PFSK-1 (cell line): ENCODE results near the gene INPP4A.

ENCODE experiments used
- FOXP2 ChIP-seq: optimal IDR thresholded peaks from 2 replicates; pipeline ENCODE3; 2011; ENCODE audit warnings: borderline replicate concordance, control low read depth, inconsistent platforms; ENCODE audit not compliant: insufficient read depth; ENCODE audit errors: extremely low read length, extremely low read depth
- POLR2AphosphoS5 ChIP-seq: IDR thresholded peaks from 2 replicates; pipeline ENCODE4 v1.6.1; 2012; ENCODE audit warnings: low read depth, mild to moderate bottlenecking, control low read depth, low read length, moderate library complexity
- SIN3A ChIP-seq: IDR thresholded peaks from 2 replicates; pipeline ENCODE4 v1.6.1; 2012; ENCODE audit warnings: mild to moderate bottlenecking, low read length, moderate library complexity, borderline replicate concordance; ENCODE audit not compliant: insufficient read depth
- TAF1 ChIP-seq: IDR thresholded peaks from 2 replicates; pipeline ENCODE4 v1.6.1; 2012; ENCODE audit warnings: low read length, control low read depth, borderline replicate concordance; ENCODE audit not compliant: insufficient read depth
- TF ChIP-seq, protein P1 (sequence below), 2 experiments: IDR thresholded peaks; 2 replicates each; pipeline versions ENCODE4 v1.6.1 to v1.8.0; 2011 to 2012; ENCODE audit warnings: low read depth in 2 of 2, low read length in 2 of 2, control low read depth in 1 of 2, inconsistent platforms in 1 of 2, mild to moderate bottlenecking in 1 of 2, moderate library complexity in 1 of 2; ENCODE audit not compliant: insufficient read depth in 1 of 2

Gene INPP4A

DNA sequence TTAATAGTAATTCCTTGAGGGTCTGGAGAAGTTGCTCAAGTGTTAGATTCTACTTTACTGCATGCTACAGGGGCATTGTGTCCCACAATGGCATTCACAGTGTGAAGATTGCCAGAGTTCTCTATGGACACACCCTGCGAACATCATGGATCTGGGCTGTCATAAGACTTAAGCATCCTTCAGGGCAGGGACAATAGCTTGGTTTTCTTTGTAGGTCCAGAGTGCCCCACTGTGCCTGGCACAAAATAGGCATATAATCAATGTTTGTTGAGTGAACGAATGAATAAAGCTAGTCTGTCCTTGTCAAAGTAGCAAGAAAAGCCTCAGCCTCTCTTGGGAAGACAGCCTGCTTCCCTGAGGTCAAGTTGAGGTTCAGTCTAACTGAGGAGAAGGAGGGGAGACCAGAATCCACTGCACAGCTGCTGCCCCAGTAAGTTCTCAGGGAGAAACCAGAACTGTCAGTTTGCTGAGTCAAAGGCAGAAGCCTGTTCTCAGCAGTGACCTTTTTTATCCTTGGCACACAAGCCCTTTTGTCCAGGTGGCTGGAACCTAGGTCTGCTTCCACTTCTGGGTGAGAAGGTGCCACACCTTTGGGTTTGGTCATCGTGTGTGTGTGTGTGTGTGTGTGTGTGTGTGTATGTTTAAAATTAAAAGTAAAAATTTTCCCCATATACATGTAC, 15.0 kb downstream of the INPP4A start:
- TF ChIP-seq, protein P1, sequence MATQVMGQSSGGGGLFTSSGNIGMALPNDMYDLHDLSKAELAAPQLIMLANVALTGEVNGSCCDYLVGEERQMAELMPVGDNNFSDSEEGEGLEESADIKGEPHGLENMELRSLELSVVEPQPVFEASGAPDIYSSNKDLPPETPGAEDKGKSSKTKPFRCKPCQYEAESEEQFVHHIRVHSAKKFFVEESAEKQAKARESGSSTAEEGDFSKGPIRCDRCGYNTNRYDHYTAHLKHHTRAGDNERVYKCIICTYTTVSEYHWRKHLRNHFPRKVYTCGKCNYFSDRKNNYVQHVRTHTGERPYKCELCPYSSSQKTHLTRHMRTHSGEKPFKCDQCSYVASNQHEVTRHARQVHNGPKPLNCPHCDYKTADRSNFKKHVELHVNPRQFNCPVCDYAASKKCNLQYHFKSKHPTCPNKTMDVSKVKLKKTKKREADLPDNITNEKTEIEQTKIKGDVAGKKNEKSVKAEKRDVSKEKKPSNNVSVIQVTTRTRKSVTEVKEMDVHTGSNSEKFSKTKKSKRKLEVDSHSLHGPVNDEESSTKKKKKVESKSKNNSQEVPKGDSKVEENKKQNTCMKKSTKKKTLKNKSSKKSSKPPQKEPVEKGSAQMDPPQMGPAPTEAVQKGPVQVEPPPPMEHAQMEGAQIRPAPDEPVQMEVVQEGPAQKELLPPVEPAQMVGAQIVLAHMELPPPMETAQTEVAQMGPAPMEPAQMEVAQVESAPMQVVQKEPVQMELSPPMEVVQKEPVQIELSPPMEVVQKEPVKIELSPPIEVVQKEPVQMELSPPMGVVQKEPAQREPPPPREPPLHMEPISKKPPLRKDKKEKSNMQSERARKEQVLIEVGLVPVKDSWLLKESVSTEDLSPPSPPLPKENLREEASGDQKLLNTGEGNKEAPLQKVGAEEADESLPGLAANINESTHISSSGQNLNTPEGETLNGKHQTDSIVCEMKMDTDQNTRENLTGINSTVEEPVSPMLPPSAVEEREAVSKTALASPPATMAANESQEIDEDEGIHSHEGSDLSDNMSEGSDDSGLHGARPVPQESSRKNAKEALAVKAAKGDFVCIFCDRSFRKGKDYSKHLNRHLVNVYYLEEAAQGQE (IDR thresholded peaks at IDR 0.05; ENCODE audit: insufficient read depth in 1 of 2, low read depth in 2 of 2, low read length in 2 of 2) = no peak
- TF ChIP-seq FOXP2 = no peak

DNA sequence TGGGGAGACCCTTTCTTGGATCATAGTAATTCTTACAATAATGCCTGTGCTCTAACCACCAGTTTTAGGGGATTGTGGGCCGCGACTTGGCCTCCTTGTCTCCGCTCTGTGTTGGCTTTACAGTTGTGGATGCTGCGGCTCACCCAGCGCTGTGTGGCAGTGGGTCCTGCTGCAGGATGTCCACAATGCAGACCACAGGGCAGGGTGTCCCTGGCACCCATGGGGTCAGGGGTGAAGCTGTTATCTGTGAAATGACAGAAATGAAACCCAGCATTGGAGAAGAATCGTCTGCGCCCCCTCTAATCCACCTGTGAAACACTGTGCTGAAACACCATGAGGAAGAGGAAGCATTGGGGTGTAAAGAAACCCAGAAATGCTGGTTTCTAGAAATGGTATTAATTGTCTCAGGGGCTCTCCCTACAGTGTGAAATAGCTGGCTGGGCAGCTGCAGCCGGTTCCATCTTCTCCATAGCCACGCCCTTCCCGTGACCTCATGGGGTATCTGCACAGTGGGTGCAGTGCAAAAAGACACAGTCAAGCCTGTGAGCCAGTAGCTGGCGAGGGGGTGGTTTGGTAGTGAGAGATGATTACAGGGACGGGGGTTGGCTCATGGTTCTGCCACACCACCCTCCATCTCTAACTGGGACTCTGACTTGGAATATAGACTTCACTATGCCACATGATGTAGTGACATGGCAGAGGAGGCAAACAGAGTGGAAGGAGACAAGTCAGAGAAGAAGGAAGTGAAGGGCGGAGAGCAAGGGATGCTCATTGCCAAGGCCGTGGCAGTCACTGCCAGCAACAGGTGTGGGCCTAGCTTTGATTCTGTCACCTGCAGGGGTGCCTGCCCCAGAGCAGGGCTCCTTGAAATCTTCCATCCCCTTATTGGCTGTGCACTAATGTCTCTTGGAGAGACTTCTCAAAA, 16.2 kb downstream of the INPP4A start:
- TF ChIP-seq POLR2AphosphoS5 (no peak), TAF1 (no peak)

DNA sequence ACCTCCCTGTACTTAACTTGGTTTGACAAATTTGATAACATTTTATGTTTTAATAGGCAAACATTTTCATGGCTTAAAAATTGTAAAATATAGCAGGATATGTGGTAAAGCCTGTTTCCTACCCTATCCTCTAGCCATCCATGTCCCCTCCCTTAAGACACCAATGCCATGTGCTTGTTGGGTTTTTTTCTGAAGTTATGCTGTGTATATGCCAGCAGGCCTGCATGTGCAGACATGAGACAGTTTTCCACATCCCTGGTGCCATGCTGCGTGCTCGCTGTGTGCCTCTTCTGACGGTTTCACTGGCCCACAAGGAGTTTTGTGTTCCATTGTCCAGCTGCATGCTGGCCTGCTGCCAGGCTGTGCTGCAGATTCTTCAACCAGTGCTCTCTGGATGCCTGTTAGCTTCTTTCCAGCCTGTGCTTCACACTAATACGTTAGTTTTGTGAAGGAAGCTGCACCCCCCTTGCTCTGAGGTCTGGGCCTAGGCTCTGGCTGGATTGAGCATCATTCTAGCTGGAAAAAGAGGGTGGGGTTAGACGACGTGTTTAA, 16.9 kb downstream of the INPP4A start:
- TF ChIP-seq SIN3A (no peak), FOXP2 (no peak), TAF1 (no peak), POLR2AphosphoS5 (no peak)
- TF ChIP-seq, protein P1 (IDR thresholded peaks at IDR 0.05; ENCODE audit: insufficient read depth in 1 of 2, low read depth in 2 of 2, low read length in 2 of 2) = no peak

DNA sequence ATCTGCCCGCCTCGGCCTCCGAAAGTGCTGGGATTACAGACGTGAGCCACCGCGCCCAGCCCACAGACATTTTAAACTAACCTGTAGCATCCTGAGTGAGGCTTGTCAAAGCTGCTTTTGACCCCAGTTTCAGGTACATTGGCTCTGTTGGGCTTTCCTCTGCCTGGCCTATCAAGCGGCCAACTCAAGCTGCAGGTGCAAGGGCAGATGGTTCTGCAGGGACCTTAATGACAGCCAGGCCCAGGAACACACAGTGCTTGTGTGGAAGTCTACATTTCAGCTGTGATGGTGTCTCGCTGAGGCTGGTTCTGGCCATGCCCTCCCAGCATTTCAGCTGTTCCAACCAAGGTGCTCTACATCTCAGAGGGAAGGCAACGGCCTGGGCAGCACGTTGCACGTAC, 18.4 kb downstream of the INPP4A start:
- TF ChIP-seq FOXP2 (no peak), SIN3A (no peak), TAF1 (no peak), POLR2AphosphoS5 (no peak)
- TF ChIP-seq, protein P1 (IDR thresholded peaks at IDR 0.05; ENCODE audit: insufficient read depth in 1 of 2, low read depth in 2 of 2, low read length in 2 of 2) = no peak

DNA sequence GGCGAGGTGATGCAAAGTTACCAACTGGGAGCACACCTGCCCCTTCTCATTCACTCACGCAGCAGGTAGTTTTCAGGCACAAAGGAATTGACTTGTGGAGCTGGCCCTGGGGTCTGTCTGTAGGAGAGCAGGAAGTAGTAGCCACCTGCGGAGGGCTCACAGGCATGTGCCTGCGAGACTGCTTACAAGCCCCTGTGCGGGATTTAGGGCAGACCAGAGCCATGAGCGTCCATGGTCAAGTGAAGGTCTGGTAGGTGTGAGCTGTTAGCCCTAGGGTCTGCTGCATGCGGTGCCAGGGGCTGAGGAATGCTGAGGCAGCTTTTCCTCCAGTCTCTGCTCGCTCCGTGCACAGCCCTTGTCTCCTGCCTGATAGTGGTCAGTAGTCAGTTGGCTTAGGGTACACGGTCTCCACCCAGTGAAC, 18.9 kb downstream of the INPP4A start:
- TF ChIP-seq TAF1 = no peak
- TF ChIP-seq, protein P1 (IDR thresholded peaks at IDR 0.05; ENCODE audit: insufficient read depth in 1 of 2, low read depth in 2 of 2, low read length in 2 of 2) = no peak
- no peak for TF ChIP-seq SIN3A
- TF ChIP-seq POLR2AphosphoS5 = no peak
- TF ChIP-seq FOXP2 = no peak
